ENCODE data around the gene SLC30A1.
"Not testable (repeated sequence)": the region's sequence is repeated elsewhere in the genome, so short reads cannot be mapped to it uniquely, and the experiment has no call there.

The SLC30A1 gene

DNA sequence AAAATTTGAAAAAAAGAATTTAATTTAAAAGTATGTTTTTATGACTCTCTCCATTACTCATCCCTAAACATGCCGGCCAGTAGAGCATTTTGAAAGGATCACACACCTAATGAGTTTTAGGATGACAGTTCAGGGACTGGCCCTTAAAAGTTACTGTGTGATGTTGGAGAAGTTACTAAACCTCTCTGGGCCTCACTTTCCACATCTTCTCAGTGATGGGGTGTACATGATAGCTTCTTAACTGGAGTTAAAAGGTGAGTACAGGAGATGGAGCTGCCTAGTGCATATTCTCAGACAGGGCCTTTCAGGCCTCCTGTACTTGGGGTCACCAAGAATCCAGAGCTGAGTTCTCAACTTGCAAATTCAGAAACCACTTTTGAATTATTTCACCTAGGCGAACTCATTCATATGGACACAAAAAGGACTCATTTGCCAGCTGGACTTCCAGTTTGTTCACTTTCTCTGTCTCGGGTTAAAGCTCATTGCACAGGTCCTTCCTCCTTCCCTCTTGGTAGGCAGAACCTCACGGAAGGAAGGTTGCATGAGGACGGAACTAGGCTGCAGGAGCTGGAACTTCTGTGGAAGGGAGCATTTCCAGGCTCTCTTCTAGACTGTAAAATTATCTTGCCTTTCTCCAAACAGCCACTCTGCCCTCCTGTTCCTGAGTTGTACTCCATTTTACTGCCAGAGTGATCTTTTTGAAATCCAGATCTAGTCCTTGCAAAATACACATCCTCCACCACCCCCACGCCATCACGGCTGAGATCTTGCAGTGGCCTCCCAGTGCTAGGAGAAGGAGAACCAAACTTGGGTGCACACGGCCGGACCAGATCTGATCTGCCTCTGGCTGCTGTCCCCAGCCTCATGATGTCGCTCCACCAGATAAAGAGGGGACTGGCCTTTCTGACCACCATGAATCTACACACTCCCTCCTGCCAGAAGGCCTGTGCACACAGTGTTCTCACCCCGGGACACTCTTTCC is 4.3 kb upstream of the SLC30A1 start:
- no peak for DNase-seq

DNA sequence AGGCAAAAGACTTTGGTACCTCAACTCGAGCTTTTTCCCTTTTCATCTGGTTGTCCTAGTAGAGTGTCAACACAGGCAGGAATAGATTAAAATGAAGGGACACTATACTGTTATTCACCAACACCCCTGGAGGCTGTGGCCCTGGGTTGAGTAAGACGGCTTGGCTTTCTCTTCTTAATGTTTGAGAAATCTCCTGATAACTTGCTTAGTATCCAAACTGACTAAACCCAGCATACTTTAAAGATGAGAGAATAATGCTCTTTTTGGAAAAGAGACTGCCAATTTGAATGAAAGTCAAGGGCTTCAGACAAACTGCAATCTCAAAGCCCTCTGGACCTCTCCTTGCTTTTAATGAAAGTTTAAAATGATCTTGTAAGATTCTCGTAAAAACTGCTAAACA is 2.6 kb upstream of the SLC30A1 start:
- DNase-seq, result no peak

DNA sequence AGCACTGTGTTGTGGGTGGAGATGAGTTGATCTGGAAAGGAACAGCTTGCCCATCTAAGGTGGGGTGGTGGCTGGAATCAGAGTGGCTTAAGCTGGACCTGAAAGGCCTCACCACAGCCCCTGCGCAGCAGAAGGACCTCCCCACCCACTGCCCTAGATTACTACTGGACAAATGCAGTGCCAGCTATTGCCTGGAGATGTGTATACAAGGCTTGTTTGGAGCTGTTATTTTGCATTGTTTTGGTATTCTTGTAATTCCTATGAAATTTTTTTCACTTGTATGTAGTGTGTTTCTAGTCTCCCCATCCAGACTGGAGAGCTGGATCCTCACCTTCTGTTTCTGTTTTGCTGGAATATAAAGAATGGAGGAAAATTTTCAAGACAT is 1.3 kb upstream of the SLC30A1 start:
- DNase-seq, result peak in 2 of 56 donors; percentile 7 to 43

DNA sequence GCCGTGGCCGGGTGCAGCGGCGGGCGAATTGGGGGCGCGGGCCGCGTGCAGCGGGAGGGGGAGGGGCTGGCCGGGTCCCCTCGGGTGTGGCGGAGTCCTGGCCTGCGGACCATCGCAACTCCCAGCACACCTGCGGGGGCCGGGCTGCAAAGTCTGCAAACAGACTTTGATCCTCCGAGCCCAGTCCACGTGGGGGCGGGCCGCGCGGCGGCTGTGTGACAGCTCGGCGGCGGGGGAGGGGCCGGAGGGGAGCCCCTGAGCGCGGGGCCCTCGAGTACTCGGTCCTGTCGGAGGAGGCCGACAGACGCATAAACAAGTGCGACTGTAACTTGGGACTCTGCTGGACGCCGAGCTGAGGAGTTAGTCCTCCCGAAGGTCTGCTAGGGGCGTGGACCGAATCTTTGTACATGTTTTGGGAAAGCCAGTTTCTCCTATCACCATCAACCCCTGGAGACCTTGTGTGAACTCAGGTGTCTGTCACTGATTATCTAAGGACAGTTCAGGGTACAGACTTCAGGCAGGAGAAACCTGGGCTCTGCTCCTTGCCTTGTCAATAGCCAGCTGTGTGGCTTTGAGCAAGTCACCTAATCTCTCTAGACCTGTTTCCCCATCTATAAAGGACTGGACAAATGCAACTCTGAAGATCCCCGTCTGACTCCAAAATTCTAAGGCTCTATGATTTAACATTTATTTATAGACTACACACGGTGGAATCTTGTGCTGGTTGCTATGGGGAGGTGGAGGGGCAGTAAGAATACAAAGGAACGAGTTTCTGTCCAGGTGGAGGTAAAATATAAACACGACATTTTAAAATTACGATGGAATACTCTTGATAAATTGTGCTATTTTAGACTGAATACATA is 710 bp upstream of the SLC30A1 start:
- DNase-seq, result peak in 15 of 56 donors; percentile 40 to 85 (median 77)

DNA sequence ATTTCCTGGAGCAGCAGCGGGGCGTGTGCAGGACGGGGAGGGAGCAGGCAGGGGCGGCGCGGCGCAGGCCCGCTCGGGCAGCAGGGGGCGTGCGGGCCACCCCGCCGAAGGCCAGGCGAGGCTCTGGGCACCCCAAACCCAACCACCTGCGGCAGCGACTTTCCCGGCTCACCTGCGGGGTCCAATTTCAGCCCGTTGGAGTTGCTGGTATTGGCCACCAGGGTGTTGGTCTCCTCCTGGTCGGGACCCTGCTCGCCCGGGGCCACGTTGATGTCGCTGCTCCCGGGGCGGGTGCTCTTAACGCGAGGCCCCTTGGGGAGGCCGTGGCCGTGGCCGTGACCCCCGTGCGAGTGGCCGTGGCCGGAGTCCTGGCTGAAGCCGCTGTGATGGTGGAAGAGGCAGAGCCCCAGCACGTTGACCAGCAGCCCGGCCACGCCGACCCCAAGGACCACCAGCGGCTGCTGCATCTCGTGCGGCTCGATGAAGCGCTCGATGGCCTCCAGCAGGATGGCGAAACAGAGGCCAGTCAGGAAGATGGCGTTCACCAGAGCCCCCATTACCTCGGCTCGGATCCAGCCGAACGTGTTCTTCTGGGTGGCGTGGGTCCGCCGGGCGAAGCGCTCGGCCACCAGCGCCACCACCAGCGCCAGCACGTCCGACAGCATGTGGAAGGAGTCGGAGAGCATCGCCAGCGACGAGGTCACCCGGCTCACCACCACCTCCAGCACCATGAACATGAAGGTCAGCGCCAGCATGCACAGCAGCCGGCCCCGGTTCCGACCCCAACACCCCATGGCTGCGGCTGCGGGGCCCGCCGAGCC is 932 bp downstream of the SLC30A1 start:
- DNase-seq, result peak in 40 of 56 donors; percentile 4 to 70 (median 42)

DNA sequence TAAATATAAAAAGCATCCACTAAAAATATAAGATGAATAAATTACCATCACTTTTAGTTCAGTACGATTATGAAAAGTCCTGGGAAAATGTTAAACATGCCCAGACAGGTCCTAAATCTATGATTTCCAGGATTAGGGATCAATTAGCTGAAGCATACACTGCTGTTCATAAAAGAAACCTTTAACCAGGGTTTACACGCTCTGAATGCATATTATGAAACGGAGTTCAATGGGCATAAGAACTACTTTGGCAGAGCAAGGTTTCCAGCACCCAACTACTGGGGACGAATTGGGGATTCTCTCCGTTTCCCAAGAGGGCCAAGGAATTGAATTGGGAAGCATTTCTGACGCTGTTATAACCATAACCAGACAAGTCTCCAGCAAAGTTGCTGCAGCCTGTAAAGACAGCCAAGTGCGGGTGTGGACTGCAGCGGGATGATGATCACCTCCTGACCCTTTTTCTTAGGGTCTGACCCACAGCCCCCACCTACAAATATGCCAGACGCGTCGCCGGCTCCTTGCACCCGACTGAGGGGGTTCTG is 1.6 kb downstream of the SLC30A1 start:
- peak in 6 of 56 donors; percentile 20 to 45 (median 38) for DNase-seq

DNA sequence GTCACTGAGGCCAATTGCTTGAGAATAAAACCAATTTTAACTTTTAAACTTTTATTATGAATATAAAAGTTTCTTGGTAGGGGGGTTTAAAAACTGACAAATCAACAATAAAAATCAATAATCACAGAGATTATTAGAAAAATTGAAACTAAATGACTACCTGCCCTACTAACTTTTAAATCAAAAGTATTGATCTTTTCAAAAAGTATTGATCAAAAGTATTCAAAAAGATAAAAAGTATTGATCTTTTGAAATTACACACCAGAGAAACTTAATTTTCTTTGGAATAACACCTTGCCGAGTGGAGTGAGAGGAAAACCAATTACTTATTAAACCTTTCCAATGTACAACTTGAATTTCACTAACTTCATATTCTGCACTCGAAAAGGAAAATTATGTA is 2.2 kb downstream of the SLC30A1 start:
- DNase-seq, result no peak

DNA sequence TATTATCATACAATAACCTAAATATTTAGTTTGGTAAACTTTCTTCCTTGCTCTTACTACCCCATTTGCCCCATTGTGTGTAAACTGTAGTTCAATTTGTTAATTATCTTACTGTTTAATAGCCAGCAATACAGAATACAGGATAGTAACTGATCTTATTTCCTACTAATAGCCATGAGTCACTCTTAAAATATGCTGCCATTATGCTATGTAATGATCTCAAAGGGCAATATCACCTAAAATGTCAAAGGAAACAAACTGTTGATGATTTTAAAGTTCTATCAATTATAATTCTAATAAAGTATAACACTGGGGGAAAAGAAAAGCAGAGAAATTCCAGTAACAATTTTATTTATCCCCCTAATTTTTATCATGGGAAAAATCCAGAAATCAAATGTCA is 4.3 kb downstream of the SLC30A1 start:
- no peak for DNase-seq

DNA sequence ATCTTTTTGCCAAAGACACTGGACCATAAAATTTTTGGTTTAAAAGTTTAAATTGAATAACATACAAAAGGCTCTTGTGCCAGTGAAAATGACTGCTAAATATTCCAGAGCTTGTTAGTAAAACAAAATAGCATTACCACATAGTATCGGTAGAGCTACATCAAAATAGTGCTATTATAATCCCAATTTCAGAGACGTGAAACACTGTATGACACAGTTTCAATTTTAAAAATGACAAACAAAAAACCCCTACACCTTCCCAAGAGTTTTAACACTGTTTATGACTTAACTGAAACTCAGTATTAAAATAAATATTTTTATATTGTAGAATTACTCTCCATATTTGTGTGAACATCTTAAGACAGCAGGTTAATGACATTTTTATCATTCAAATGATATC is 7.0 kb downstream of the SLC30A1 start:
- DNase-seq, result no peak

DNA sequence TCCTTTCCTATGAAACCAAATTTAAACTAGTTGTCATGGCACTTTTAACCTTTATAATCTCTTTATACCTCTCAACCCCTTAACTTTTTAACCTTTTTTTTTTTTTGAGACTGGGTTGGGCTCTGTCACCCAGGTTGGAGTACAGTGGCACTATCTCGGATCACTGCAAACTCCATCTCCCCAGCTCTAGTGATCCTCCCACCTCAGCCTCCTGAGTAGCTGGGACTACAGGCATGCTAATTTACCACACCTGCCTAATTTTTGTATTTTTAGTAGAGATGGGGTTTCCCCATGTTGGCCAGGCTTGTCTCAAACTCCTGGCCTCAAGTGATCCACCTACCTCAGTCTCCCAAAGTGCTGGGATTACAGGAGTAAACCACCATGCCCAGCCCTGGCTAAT is 8.6 kb downstream of the SLC30A1 start:
- not testable (repeated sequence) for DNase-seq

DNA sequence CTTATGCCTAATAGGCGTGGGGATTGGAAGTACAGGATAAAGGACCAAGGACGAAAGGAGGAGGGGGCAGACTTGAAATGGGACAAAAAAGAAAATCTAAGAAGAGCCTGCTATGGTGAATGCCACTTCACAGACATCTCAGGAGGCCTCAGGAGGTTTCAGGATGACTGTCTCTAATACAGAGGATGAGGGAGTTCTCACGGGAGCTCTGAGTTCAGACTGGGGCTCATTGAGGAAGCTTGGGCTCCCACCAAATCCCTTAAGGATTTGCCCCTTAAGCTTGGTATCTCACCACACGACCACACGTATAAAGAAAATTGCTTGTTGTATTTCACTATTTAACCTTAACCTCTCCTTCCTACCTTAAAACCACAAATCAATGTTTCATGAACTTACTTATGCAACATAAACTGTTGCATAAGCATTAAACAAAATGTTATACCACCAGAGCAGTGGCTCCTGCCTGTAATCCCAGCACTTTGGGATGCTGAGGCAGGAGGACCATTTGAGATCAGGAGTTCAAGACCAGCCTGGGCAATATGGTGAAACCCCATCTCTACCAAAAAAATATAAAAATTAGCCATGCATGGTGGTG is 12.4 kb downstream of the SLC30A1 start:
- no peak for DNase-seq

DNA sequence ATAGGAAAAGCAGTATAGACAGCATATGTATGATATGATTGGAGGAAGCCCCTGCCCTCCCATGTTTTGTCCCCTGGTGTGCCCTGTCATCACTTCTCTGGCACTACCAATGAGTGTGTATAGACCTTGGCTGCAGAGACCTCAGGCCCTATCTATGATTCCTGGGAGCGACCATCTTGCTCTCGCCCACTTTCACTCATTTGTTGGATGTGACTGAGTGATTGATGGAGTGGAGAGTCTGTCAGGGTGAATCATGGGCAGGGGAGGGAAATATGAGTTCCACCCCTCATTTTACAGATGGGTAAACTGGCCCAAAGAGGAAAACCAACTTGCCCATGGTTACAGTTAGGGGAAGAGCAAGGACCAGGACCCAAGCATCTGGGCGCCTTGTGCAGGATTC is 14.9 kb downstream of the SLC30A1 start:
- no peak for DNase-seq

DNA sequence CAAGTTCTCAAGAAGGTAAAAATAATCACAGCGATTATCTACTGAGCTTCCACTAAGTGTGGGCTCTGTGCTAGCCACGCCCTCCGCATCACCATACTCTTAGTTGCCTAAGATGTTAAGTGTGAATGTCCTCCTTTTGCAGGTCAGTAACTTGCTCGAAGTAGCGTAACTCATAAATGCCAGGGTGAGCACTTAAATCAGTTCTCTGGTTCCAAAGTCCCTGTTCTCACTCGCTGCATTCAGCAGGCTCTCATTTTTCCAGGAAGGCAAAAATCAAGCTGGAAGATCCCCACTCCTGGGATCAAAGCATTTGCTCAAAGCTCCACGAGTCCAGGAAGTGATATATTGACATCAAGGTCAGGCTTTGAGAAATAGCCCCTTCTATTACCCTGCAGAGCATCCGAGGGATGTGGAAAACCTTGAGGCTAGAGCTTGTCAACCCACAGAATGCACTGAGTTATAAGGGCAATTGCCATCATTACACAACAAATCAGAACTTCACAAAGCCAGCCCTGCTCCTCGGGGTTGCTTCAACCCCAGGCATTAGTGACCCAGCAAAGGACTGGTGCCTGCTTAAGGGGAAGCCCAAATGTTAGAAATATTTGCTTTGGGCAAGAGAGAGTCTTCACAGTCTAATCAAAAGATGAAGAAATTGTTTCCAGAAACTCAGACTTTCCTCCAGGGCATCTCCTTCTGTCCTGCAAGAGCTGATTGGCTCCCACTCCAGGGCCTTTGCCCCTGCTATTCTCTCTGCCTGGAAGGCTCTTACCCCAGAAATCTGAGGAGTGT is 19.5 kb downstream of the SLC30A1 start:
- DNase-seq, result no peak

DNA sequence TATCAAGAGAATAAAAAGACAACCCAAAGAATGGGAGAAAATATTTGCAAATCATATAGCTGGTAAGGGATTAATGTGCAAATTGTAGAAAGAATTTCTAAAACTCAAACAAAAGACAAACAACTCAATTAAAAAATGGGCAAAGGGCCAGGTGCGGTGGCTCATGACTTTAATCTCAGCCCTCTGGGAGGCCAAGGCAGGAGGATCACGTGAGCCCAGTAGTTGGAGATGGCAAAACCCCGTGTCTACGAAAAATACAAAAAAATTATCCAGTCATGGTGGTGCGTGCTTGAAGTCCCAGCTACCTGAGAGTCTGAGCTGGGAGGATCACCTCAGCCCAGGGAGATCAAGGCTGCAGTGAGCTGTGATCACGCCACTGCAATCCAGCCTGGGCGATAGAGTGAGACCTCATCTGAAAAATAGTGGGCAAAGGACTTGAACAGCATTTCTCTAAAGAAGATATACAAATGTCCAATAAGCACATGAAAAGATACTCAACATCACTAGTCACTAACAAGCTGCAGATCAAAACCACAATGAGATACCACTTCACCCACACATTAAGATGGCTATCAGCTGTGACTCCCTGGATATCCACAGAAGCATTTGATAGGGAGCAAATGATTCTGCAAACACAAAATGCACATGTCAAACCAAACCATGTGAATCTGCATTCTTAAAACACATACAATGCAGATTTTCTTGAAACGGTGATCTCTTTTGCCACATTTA is 20.9 kb downstream of the SLC30A1 start:
- DNase-seq, result no peak

DNA sequence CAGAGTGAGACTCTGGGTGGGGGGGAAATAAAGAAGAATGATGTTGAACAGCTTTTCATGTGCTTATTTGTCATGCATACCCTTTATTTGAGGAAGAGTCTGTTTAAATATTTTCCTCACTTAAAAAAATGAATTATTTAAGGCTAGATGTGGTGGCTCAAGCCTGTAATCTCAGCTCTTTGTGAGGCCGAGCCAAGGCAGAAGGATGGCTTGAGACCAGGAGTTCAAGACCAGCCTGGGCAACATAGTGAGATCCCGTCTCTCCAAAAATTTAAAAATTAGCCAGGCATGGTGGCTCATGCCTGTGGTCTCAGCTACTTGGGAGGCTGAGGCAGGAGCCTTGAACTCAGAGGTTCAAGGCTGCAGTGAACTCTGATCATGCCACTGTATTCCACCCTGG is 25.4 kb downstream of the SLC30A1 start:
- no peak for DNase-seq

DNA sequence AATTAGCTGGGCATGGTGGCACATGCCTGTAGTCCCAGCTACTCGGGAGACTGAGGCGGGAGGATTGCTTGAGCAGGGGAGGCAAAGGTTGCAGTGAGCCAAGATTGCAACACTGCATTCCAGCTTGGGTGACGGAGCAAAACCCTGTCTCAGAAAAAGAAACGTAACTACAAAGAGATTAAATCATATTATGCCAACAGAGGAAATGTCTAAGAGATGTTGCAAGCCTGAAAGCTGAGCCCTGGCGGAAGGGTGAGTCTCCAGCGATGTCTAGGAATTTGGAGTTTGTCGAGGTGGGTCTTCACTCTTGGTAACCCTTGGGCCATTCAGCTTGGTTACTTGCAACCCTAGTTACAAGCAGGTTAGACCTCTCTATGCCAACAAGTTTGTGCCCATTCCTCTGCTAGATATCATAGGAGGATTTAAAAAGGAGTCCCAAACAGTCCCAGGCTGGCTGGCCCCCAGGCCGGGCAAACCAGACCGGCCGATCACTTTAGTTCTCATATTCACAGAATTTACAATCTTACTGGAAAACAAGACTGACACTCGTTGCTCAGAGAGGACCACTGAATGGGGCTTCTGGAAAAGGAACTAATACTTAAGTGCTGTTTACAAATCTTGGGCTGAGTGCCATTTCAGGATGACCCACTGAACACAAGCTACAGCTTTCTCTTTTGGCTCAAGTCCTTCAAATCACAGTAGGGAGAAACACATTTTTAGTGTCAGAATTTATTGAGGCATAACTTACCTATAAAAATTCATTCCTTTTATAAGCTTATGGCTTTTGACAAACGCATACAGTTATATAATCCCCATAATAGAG is 27.1 kb downstream of the SLC30A1 start:
- DNase-seq, result no peak

DNA sequence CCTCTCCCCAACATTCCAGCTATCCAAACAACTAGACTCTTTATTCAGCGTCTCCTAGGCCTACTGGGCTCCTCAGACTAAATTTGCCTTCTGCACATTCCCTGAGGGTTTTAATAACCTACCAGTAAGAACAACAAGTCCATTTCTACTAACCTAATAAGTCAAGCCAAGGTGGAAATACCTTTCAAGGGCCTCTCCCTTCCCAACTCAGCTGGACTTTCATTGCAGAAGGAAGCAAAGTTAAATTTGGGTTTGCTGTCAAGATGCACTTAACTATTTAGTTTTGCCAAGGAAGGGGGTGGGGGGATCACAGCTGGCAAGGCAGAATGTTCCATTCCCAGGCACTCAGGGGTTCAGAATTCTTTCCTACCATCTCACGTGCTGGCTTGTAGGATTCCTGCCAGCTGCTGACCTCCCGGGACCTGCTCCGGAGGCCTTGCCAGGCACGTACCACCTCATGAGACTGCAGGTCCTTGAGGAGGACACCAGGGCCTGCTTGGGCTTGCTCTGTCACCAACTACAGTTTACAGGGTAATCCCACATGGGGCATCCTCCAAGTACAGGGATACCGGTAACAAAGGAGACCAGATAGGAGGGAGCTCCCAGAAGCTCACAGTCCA is 29.8 kb downstream of the SLC30A1 start:
- peak in 1 of 56 donors; percentile 3 for DNase-seq
